ENCODE results near the gene SIRPA.

Gene SIRPA

GRCh38 chr20:1861996-1862662 lies 33.1 kb upstream of the SIRPA start:
- Histone ChIP-seq H2BK5ac (ENCODE audit: low read depth, low read length, poor library complexity, severe bottlenecking) (no peak overlapping the region), H2BK120ac (ENCODE audit: low read depth, low read length) (peak overlapping the region; percentile 81), H3K4ac (ENCODE audit: low read depth in 1 of 2, low read length in 2 of 2) (peak overlapping the region in 1 of 2 experiments; percentile 73), H3K9ac (ENCODE audit: low read length) (no peak overlapping the region), H3K4me1 (ENCODE audit: control insufficient read depth, insufficient read depth, low read depth, low read length) (peaks cover 8% of the 10 kb centered on the region), H4K91ac (ENCODE audit: low read length) (peak overlapping the region; percentile 44), H3K27ac (ENCODE audit: low read length, poor library complexity, severe bottlenecking) (no peak overlapping the region), H3K4me2 (ENCODE audit: low read length, poor library complexity, severe bottlenecking) (no peak overlapping the region), H2AFZ (ENCODE audit: low read depth, low read length) (peak overlapping the region; percentile 36), H3K14ac (ENCODE audit: low read length in 2 of 2) (peak overlapping the region in 1 of 2 experiments; percentile 35), H3K4me3 (ENCODE audit: insufficient read depth in 1 of 2, low read depth in 1 of 2, low read length in 2 of 2) (no peak overlapping the region), H3K23ac (ENCODE audit: low read length in 2 of 2) (peak overlapping the region in 1 of 2 experiments; percentile 54), H3K9me3 (ENCODE audit: control insufficient read depth, low read length) (no peaks in the 10 kb centered on the region), H3K27me3 (ENCODE audit: control insufficient read depth in 1 of 2, insufficient read depth in 1 of 2, low read length in 2 of 2) (peaks cover 14 to 23% of the 10 kb centered on the region in 2 experiments), H2BK12ac (ENCODE audit: low read length in 2 of 2) (peak overlapping the region; percentile 44 to 83), H3K18ac (ENCODE audit: low read depth in 1 of 2, low read length in 2 of 2) (peak overlapping the region; percentile 7 to 88), H3K79me1 (replicated peaks; ENCODE audit: low read length, poor library complexity, severe bottlenecking) (no peaks in the 10 kb centered on the region), H4K8ac (ENCODE audit: low read length) (peak overlapping the region; percentile 38), H3K36me3 (ENCODE audit: control insufficient read depth in 1 of 2, insufficient read depth in 2 of 2, low read depth in 1 of 2, low read length in 2 of 2) (no peaks in the 10 kb centered on the region), H2BK15ac (ENCODE audit: low read depth, poor library complexity, severe bottlenecking) (no peak overlapping the region), H2AK5ac (ENCODE audit: low read length, severe bottlenecking) (no peak overlapping the region)
- DNase-seq: no peak
- 88% methylated on average over 7 of the region's 8 CpGs for WGBS

DNA sequence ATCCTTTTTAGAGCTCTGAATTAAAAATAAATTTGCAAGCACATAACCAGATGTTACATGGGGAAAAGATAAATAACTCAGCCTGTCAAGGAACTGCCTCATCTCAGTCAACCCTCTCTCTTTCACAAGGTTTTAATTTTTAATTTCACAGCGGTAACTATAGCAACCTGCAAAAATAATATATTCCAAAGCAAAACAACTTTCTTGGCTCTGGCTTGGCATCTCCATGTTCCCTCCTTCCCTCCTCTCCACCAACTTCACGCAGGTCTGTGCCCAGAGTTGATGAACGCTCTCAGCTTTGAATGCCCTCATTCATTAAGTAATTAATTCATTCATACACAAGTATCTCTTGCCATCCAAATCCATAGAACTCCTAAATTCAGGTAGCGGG lies 32.5 kb upstream of the SIRPA start:
- Histone ChIP-seq H3K4me3 (ENCODE audit: insufficient read depth in 1 of 2, low read depth in 1 of 2, low read length in 2 of 2) (no peak overlapping the region), H4K91ac (ENCODE audit: low read length) (no peak overlapping the region), H2AK5ac (ENCODE audit: low read length, severe bottlenecking) (no peak overlapping the region), H4K8ac (ENCODE audit: low read length) (no peak overlapping the region), H3K4me1 (ENCODE audit: control insufficient read depth, insufficient read depth, low read depth, low read length) (peaks cover 8% of the 10 kb centered on the region), H3K27ac (ENCODE audit: low read length, poor library complexity, severe bottlenecking) (no peak overlapping the region), H3K4me2 (ENCODE audit: low read length, poor library complexity, severe bottlenecking) (no peak overlapping the region), H3K36me3 (ENCODE audit: control insufficient read depth in 1 of 2, insufficient read depth in 2 of 2, low read depth in 1 of 2, low read length in 2 of 2) (no peaks in the 10 kb centered on the region), H2BK15ac (ENCODE audit: low read depth, poor library complexity, severe bottlenecking) (no peak overlapping the region), H2BK120ac (ENCODE audit: low read depth, low read length) (no peak overlapping the region), H3K9me3 (ENCODE audit: control insufficient read depth, low read length) (no peaks in the 10 kb centered on the region), H3K14ac (ENCODE audit: low read length in 2 of 2) (no peak overlapping the region), H2BK5ac (ENCODE audit: low read depth, low read length, poor library complexity, severe bottlenecking) (no peak overlapping the region), H2AFZ (ENCODE audit: low read depth, low read length) (no peak overlapping the region), H3K27me3 (ENCODE audit: control insufficient read depth in 1 of 2, insufficient read depth in 1 of 2, low read length in 2 of 2) (peaks cover 20 to 28% of the 10 kb centered on the region in 2 experiments), H3K18ac (ENCODE audit: low read depth in 1 of 2, low read length in 2 of 2) (no peak overlapping the region), H3K4ac (ENCODE audit: low read depth in 1 of 2, low read length in 2 of 2) (no peak overlapping the region), H3K79me1 (replicated peaks; ENCODE audit: low read length, poor library complexity, severe bottlenecking) (no peaks in the 10 kb centered on the region), H3K23ac (ENCODE audit: low read length in 2 of 2) (no peak overlapping the region), H2BK12ac (ENCODE audit: low read length in 2 of 2) (no peak overlapping the region), H3K9ac (ENCODE audit: low read length) (no peak overlapping the region)
- 94% methylated on average over 4 of the region's 4 CpGs for WGBS
- no peak for DNase-seq

GRCh38 chr20:1863296-1863695 lies 31.9 kb upstream of the SIRPA start:
- no peak overlapping the region for H3K14ac ChIP-seq (ENCODE audit: low read length in 2 of 2)
- H2AFZ ChIP-seq (ENCODE audit: low read depth, low read length): no peak overlapping the region
- no peak overlapping the region for H2BK15ac ChIP-seq (ENCODE audit: low read depth, poor library complexity, severe bottlenecking)
- H2BK12ac ChIP-seq (ENCODE audit: low read length in 2 of 2): no peak overlapping the region
- H3K4me1 ChIP-seq (ENCODE audit: control insufficient read depth, insufficient read depth, low read depth, low read length): peaks cover 8% of the 10 kb centered on the region
- H2AK5ac ChIP-seq (ENCODE audit: low read length, severe bottlenecking): no peak overlapping the region
- peak; percentile 52 for DNase-seq
- H3K18ac ChIP-seq (ENCODE audit: low read depth in 1 of 2, low read length in 2 of 2): no peak overlapping the region
- no peaks in the 10 kb centered on the region for H3K79me1 ChIP-seq (replicated peaks; ENCODE audit: low read length, poor library complexity, severe bottlenecking)
- no peaks in the 10 kb centered on the region for H3K36me3 ChIP-seq (ENCODE audit: control insufficient read depth in 1 of 2, insufficient read depth in 2 of 2, low read depth in 1 of 2, low read length in 2 of 2)
- no peak overlapping the region for H2BK5ac ChIP-seq (ENCODE audit: low read depth, low read length, poor library complexity, severe bottlenecking)
- H2BK120ac ChIP-seq (ENCODE audit: low read depth, low read length): no peak overlapping the region
- no peaks in the 10 kb centered on the region for H3K9me3 ChIP-seq (ENCODE audit: control insufficient read depth, low read length)
- no peak overlapping the region for H3K27ac ChIP-seq (ENCODE audit: low read length, poor library complexity, severe bottlenecking)
- no peak overlapping the region for H3K4ac ChIP-seq (ENCODE audit: low read depth in 1 of 2, low read length in 2 of 2)
- H4K91ac ChIP-seq (ENCODE audit: low read length): no peak overlapping the region
- WGBS: 14% methylated on average over 1 of the region's 1 CpG
- H3K27me3 ChIP-seq (ENCODE audit: control insufficient read depth in 1 of 2, insufficient read depth in 1 of 2, low read length in 2 of 2): peaks cover 22 to 31% of the 10 kb centered on the region in 2 experiments
- H3K4me2 ChIP-seq (ENCODE audit: low read length, poor library complexity, severe bottlenecking): no peak overlapping the region
- H3K4me3 ChIP-seq (ENCODE audit: insufficient read depth in 1 of 2, low read depth in 1 of 2, low read length in 2 of 2): no peak overlapping the region
- no peak overlapping the region for H3K9ac ChIP-seq (ENCODE audit: low read length)
- no peak overlapping the region for H4K8ac ChIP-seq (ENCODE audit: low read length)
- no peak overlapping the region for H3K23ac ChIP-seq (ENCODE audit: low read length in 2 of 2)

DNA sequence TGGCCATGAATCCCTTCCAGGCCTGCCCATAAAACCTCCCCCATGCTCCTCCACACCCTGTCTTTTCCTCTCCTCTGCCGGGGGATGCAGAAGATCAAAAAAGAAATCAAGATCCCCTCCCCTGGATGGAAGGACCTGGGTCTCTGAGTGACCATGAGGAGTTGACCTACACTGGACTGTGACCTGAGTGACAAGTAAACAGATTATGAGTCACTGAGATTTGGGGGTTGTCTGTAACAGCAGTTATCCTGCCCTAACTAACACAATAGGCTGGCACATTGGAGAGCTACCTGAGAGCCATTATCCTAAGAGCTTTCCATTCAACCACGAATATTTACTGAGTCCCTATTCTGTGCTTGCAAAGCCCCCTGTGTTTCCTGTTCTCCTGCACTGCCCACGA lies 28.4 kb upstream of the SIRPA start:
- DNase-seq: no peak
- H3K9me3 ChIP-seq (ENCODE audit: control insufficient read depth, low read length): no peaks in the 10 kb centered on the region
- H3K4me1 ChIP-seq (ENCODE audit: control insufficient read depth, insufficient read depth, low read depth, low read length): peaks cover 1% of the 10 kb centered on the region
- H2BK12ac ChIP-seq (ENCODE audit: low read length in 2 of 2): no peak overlapping the region
- no peak overlapping the region for H4K91ac ChIP-seq (ENCODE audit: low read length)
- H2BK15ac ChIP-seq (ENCODE audit: low read depth, poor library complexity, severe bottlenecking): no peak overlapping the region
- no peaks in the 10 kb centered on the region for H3K79me1 ChIP-seq (replicated peaks; ENCODE audit: low read length, poor library complexity, severe bottlenecking)
- H3K4me2 ChIP-seq (ENCODE audit: low read length, poor library complexity, severe bottlenecking): no peak overlapping the region
- 48% methylated on average over 3 of the region's 3 CpGs for WGBS
- H2AFZ ChIP-seq (ENCODE audit: low read depth, low read length): no peak overlapping the region
- H3K4me3 ChIP-seq (ENCODE audit: insufficient read depth in 1 of 2, low read depth in 1 of 2, low read length in 2 of 2): no peak overlapping the region
- H3K36me3 ChIP-seq (ENCODE audit: control insufficient read depth in 1 of 2, insufficient read depth in 2 of 2, low read depth in 1 of 2, low read length in 2 of 2): no peaks in the 10 kb centered on the region
- H2BK5ac ChIP-seq (ENCODE audit: low read depth, low read length, poor library complexity, severe bottlenecking): no peak overlapping the region
- H2AK5ac ChIP-seq (ENCODE audit: low read length, severe bottlenecking): no peak overlapping the region
- no peak overlapping the region for H3K9ac ChIP-seq (ENCODE audit: low read length)
- no peak overlapping the region for H2BK120ac ChIP-seq (ENCODE audit: low read depth, low read length)
- H4K8ac ChIP-seq (ENCODE audit: low read length): no peak overlapping the region
- H3K18ac ChIP-seq (ENCODE audit: low read depth in 1 of 2, low read length in 2 of 2): no peak overlapping the region
- H3K23ac ChIP-seq (ENCODE audit: low read length in 2 of 2): no peak overlapping the region
- no peak overlapping the region for H3K4ac ChIP-seq (ENCODE audit: low read depth in 1 of 2, low read length in 2 of 2)
- no peak overlapping the region for H3K14ac ChIP-seq (ENCODE audit: low read length in 2 of 2)
- H3K27ac ChIP-seq (ENCODE audit: low read length, poor library complexity, severe bottlenecking): no peak overlapping the region
- peaks cover 22 to 39% of the 10 kb centered on the region in 2 experiments for H3K27me3 ChIP-seq (ENCODE audit: control insufficient read depth in 1 of 2, insufficient read depth in 1 of 2, low read length in 2 of 2)
